B cell (primary cell): Measurements from ENCODE around the gene KRT6C. TPM values are rescaled to one million over a fixed set of nuclear protein-coding genes. Genes with fewer than 3 reads are reported as not detected.

ENCODE experiments used
- ATAC-seq: fragments of 200-7000 bp; cut with Tn5 transposase; one replicate; pipeline ENCODE4 v1.10.0; 2021; ENCODE audit warnings: low read depth, mild to moderate bottlenecking, moderate number of reproducible peaks, moderate library complexity
- CTCF ChIA-PET: fragments of 350-600 bp; sonication (Branson Sonifier 250); formaldehyde crosslinking; loops from one replicate; lab custom pipeline; 2021; ENCODE audit warnings: antibody characterized with exemption, inconsistent platforms; lab: Charles Lee
- POLR2A ChIA-PET: fragments of 350-600 bp; sonication (Branson Sonifier 250); formaldehyde crosslinking; loops from one replicate; lab custom pipeline; 2021; ENCODE audit warnings: antibody characterized with exemption; lab: Charles Lee
- DNase-seq: peaks from one replicate; pipeline ENCODE4 v3.0.0; 2013
- H2AFZ ChIP-seq: 2 replicates; pipeline ENCODE4 v1.6.1; 2012; ENCODE audit warnings: mild to moderate bottlenecking, low read depth, low read length; ENCODE audit not compliant: insufficient read depth, poor library complexity, severe bottlenecking
- H3K27ac ChIP-seq, 2 donors: 1 replicate in 1 of 2; 2 replicates in 1 of 2; pipeline ENCODE4 v1.5.1; 2012 to 2013; ENCODE audit warnings: low read length in 2 of 2, mild to moderate bottlenecking in 2 of 2, moderate library complexity in 1 of 2
- H3K27me3 ChIP-seq, 4 experiments: fragments of 200-600 bp in 1 of 4; sonication (generic) in 1 of 4; replicated peaks in 1 of 4; 1 replicate in 2 of 4; 2 replicates in 2 of 4; pipeline versions ENCODE4 v1.6.1 to v1.7.0; 2013 to 2016; ENCODE audit warnings: low read length in 3 of 4, mild to moderate bottlenecking in 2 of 4, mixed read lengths in 1 of 4, moderate library complexity in 1 of 4; ENCODE audit not compliant: insufficient read depth in 4 of 4, control insufficient read depth in 3 of 4; ENCODE audit errors: control extremely low read depth in 1 of 4
- H3K36me3 ChIP-seq, 2 experiments: replicated peaks in 1 of 2; 1 replicate in 1 of 2; 2 replicates in 1 of 2; pipeline versions ENCODE4 v1.6.1 to v1.7.1; 2013; ENCODE audit warnings: low read length in 1 of 2; ENCODE audit not compliant: insufficient read depth in 2 of 2, control insufficient read depth in 1 of 2; ENCODE audit errors: control extremely low read depth in 1 of 2, extremely low read depth in 1 of 2
- H3K4me1 ChIP-seq, 2 donors: fragments of 200-600 bp in 1 of 2; sonication (generic) in 1 of 2; 1 replicate in 1 of 2; 2 replicates in 1 of 2; pipeline versions ENCODE4 v1.5.1 to v1.6.1; 2013 to 2017; ENCODE audit warnings: low read length in 2 of 2; ENCODE audit not compliant: control insufficient read depth in 2 of 2, insufficient read depth in 2 of 2
- H3K4me2 ChIP-seq: replicated peaks from 2 replicates; pipeline ENCODE3; 2012; ENCODE audit warnings: mild to moderate bottlenecking, low read depth, low read length; ENCODE audit not compliant: poor library complexity, severe bottlenecking
- H3K4me3 ChIP-seq, 5 experiments: fragments of 200-600 bp in 1 of 5; sonication (generic) in 1 of 5; 1 replicate in 3 of 5; 2 replicates in 2 of 5; pipeline versions ENCODE4 v1.5.1 to v1.7.0; 2011 to 2016; ENCODE audit warnings: low read length in 4 of 5, mild to moderate bottlenecking in 4 of 5, low read depth in 2 of 5, control low read depth in 1 of 5, moderate library complexity in 1 of 5; ENCODE audit not compliant: insufficient read depth in 1 of 5; ENCODE audit errors: control extremely low read depth in 1 of 5, extremely low read depth in 1 of 5
- H3K79me2 ChIP-seq: fragments of 200-600 bp; sonication (generic); one replicate; pipeline ENCODE4 v1.6.0; 2016; ENCODE audit warnings: low read length; ENCODE audit not compliant: control insufficient read depth, insufficient read depth
- H3K9ac ChIP-seq: fragments of 200-600 bp; sonication (generic); 2 replicates; pipeline ENCODE4 v1.6.1; 2017; ENCODE audit warnings: mild to moderate bottlenecking, low read length, moderate library complexity
- H3K9me3 ChIP-seq, 3 donors: one replicate each; pipeline versions ENCODE4 v1.6.1 to v1.7.1; 2013; ENCODE audit warnings: low read length in 2 of 3; ENCODE audit not compliant: control insufficient read depth in 2 of 3, insufficient read depth in 1 of 3; ENCODE audit errors: control extremely low read depth in 1 of 3
- H4K20me1 ChIP-seq: 2 replicates; pipeline ENCODE4 v1.6.0; 2012; ENCODE audit warnings: mild to moderate bottlenecking, low read length; ENCODE audit not compliant: insufficient read depth, control insufficient read depth, poor library complexity, severe bottlenecking
- H3K27ac Mint-ChIP-seq: one replicate; pipeline ENCODE4 v1.8.0; 2021; ENCODE audit warnings: mixed read lengths
- H3K27me3 Mint-ChIP-seq: one replicate; pipeline ENCODE4 v1.8.0; 2021; ENCODE audit warnings: mixed read lengths
- H3K4me1 Mint-ChIP-seq: one replicate; pipeline ENCODE4 v1.8.0; 2021; ENCODE audit warnings: mixed read lengths
- H3K4me3 Mint-ChIP-seq: one replicate; pipeline ENCODE4 v1.8.0; 2021; ENCODE audit warnings: mixed read lengths
- H3K9me3 Mint-ChIP-seq: one replicate; pipeline ENCODE4 v1.8.0; 2022; ENCODE audit warnings: mixed read lengths; ENCODE audit not compliant: insufficient read depth
- EZH2 ChIP-seq: IDR thresholded peaks from 2 replicates; pipeline ENCODE4 v1.6.1; 2012; ENCODE audit warnings: borderline replicate concordance, low read depth, mild to moderate bottlenecking, moderate library complexity, low read length; ENCODE audit not compliant: insufficient read depth, poor library complexity, severe bottlenecking
- WGBS: methylation state at CpG from one replicate; pipeline ENCODE4 v1.1.5; 2013; ENCODE audit warnings: missing lambda C conversion rate; ENCODE audit not compliant: insufficient coverage; 5-methylcytosine and 5-hydroxymethylcytosine counted together
- intact Hi-C: fragments of 100-400 bp; cut with micrococcal nuclease; formaldehyde crosslinking; loops from one replicate; pipeline ENCODE4 v1.10.0; 2022
- polyA plus RNA-seq: library from polyadenylated mRNA; depleted of rRNA; stranded (reverse); fragments of >200 nt; gene quantifications from 2 replicates; pipeline ENCODE4 v1.2.3, GENCODE V29; 2012
- total RNA-seq, 2 donors: library from RNA; stranded (reverse); fragments of 120-200 nt in 1 of 2; gene quantifications; 1 replicate in 1 of 2; 2 replicates in 1 of 2; pipeline versions ENCODE4 v1.2.3 to v1.2.4, GENCODE V29; 2013 to 2022
- TF ChIP-seq, protein P1 (sequence below): fragments of 200-600 bp; IDR thresholded peaks from one replicate; pipeline ENCODE4 v1.8.0; 2022; ENCODE audit warnings: antibody characterized with exemption, mild to moderate bottlenecking

Gene KRT6C
- total and polyA plus RNA-seq, 2 donors (not counting 1 experiment from before 2014, with no cell fraction given) = not detected

DNA sequence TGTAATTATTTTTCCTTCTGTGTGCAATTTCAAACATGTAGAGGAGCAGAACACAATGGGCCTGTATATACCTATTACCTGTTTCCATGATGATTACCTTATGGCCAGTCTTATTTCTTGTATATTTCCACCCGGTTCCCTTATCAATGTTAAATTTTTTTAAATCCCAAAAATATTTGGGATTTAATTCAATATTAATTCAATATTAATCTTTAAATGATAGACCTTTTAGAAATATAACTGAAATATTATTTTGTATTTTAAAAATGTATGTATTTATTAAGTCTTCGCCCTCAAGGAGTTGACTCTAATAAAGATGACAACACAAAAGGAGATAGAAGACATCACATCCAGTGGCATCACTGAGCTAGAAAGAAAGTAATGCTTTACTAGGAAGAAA lies 607 bp upstream of the KRT6C start:
- ChIA-PET POLR2A (no interaction called here), CTCF (no interaction called here)
- Histone ChIP-seq H4K20me1 (no peaks in the 10 kb centered on the region), H3K27me3 (no peaks in the 10 kb centered on the region), H3K9ac (no peak overlapping the region), H3K4me1 (no peaks in the 10 kb centered on the region), H3K4me2 (no peak overlapping the region), H3K36me3 (no peaks in the 10 kb centered on the region), H3K9me3 (no peaks in the 10 kb centered on the region), H3K27ac (no peak overlapping the region), H3K79me2 (no peaks in the 10 kb centered on the region), H2AFZ (no peak overlapping the region), H3K4me3 (no peak overlapping the region)
- peaks cover 24% of the 10 kb centered on the region for H3K27me3 Mint-ChIP-seq
- no peaks in the 10 kb centered on the region for H3K4me1 Mint-ChIP-seq
- H3K27ac Mint-ChIP-seq = no peak overlapping the region
- DNase-seq = no peak
- no peak for ATAC-seq
- WGBS = no CpG with 5 or more reads among the region's 2 CpGs
- H3K4me3 Mint-ChIP-seq = no peak overlapping the region
- peaks cover 9% of the 10 kb centered on the region for H3K9me3 Mint-ChIP-seq
- intact Hi-C loops = loop anchor here (2.0 kb wide), 1 partner anchor 23 kb away; no protein-coding TSS in a partner anchor
- TF ChIP-seq EZH2 = no peak
- TF ChIP-seq, protein P1, sequence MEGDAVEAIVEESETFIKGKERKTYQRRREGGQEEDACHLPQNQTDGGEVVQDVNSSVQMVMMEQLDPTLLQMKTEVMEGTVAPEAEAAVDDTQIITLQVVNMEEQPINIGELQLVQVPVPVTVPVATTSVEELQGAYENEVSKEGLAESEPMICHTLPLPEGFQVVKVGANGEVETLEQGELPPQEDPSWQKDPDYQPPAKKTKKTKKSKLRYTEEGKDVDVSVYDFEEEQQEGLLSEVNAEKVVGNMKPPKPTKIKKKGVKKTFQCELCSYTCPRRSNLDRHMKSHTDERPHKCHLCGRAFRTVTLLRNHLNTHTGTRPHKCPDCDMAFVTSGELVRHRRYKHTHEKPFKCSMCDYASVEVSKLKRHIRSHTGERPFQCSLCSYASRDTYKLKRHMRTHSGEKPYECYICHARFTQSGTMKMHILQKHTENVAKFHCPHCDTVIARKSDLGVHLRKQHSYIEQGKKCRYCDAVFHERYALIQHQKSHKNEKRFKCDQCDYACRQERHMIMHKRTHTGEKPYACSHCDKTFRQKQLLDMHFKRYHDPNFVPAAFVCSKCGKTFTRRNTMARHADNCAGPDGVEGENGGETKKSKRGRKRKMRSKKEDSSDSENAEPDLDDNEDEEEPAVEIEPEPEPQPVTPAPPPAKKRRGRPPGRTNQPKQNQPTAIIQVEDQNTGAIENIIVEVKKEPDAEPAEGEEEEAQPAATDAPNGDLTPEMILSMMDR = no peak

DNA sequence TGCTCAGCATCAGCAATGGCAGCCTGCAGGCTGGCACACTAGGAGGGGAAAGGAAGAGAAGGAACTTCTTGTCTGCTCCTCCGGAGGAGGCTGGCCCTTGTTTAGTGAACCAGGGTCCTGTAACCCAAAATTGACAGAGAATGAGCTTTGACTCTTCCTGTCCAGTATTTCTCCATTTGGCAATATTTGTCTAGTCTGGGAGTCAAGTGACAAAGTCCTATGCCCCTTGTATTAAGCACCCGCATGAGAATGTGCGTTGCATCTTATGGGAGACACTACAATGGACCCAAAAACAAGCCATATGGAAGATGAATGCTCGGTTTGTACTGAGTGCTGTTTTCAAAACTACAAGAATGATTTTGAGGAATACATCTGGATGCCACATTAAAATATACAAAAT lies 3.8 kb downstream of the KRT6C start:
- Mint-ChIP-seq H3K4me1 (no peaks in the 10 kb centered on the region), H3K27ac (no peak overlapping the region), H3K27me3 (peaks cover 33% of the 10 kb centered on the region), H3K9me3 (no peaks in the 10 kb centered on the region), H3K4me3 (no peak overlapping the region)
- 67% methylated on average over 2 of the region's 4 CpGs for WGBS
- intact Hi-C loops = no loop called here
- no peaks in the 10 kb centered on the region for H4K20me1 ChIP-seq
- no peaks in the 10 kb centered on the region for H3K27me3 ChIP-seq
- no peak overlapping the region for H3K27ac ChIP-seq
- TF ChIP-seq, protein P1 = no peak
- TF ChIP-seq EZH2 = no peak
- no peak overlapping the region for H3K9ac ChIP-seq
- CTCF ChIA-PET = no interaction called here
- H3K4me1 ChIP-seq = no peaks in the 10 kb centered on the region
- H3K4me2 ChIP-seq = no peak overlapping the region
- POLR2A ChIA-PET = no interaction called here
- no peaks in the 10 kb centered on the region for H3K79me2 ChIP-seq
- no peaks in the 10 kb centered on the region for H3K36me3 ChIP-seq
- no peak overlapping the region for H3K4me3 ChIP-seq
- H2AFZ ChIP-seq = no peak overlapping the region
- ATAC-seq (no peak), DNase-seq (no peak)
- no peaks in the 10 kb centered on the region for H3K9me3 ChIP-seq
